Measurements from ENCODE around the gene S100A13. TPM values are rescaled to one million over a fixed set of nuclear protein-coding genes. Genes with fewer than 3 reads are reported as not detected.

The S100A13 gene
- total RNA-seq, 1 experiment from 2014 or later: 55.0 TPM

DNA sequence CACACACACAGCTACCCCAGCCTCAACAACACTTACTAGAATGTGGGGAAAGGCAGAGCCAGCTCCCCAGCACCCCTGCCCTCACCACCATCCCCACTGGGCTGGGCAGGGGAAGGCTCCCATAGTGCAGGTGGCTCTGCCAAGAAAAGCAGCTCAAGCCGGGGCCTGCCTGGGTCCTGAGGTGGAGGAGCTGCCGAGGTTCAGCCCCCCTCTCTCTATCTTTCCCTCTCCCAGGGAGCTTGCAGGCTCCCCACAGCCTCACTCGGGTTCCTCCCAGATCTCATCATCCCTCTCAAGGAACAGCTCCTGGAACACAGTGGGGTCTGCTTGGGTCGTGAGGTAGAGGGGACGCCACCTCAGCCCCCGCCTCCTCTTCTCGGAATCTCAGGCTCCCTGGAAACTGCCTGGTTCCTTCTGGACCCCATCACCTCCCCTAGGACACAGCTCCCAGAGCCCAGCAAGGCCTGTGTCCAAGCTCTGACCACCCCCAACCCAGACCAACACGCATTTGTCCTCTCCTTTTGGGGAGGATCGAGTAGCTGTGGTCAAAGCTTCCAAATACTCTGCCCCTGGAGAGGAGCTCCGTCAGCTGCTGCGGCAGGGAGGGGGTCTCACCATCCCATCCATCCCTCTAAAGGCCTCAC is 15.1 kb downstream of the S100A13 start:
- H4K20me1 ChIP-seq (ENCODE audit: control insufficient read depth, insufficient read depth, insufficient read length): no peaks in the 10 kb centered on the region
- H3K36me3 Mint-ChIP-seq (ENCODE audit: insufficient read depth in 1 of 3, low read depth in 3 of 3): no peaks in the 10 kb centered on the region
- H3K27me3 ChIP-seq (ENCODE audit: insufficient read depth, low read length): no peaks in the 10 kb centered on the region
- H3K18ac ChIP-seq (ENCODE audit: insufficient read length, low read depth, low read length): no peak overlapping the region
- H2BK120ac ChIP-seq (ENCODE audit: low read depth, low read length, poor library complexity, severe bottlenecking): no peak overlapping the region
- no peaks in the 10 kb centered on the region for H3K9me3 ChIP-seq (ENCODE audit: control insufficient read depth, low read depth, low read length)
- no peak overlapping the region for H2AFZ ChIP-seq (ENCODE audit: low read length)
- no peaks in the 10 kb centered on the region for H3K79me1 ChIP-seq (ENCODE audit: insufficient read depth, low read depth, low read length, poor library complexity, severe bottlenecking)
- H3K56ac ChIP-seq (ENCODE audit: insufficient read length, low read depth, low read length): no peak overlapping the region
- H2BK20ac ChIP-seq (ENCODE audit: low read depth, low read length, poor library complexity, severe bottlenecking): no peak overlapping the region
- H4K5ac ChIP-seq (ENCODE audit: insufficient read length, low read depth, low read length): no peak overlapping the region
- no peak overlapping the region for H2BK5ac ChIP-seq (ENCODE audit: insufficient read length, low read length)
- H3K4me1 ChIP-seq (ENCODE audit: insufficient read depth, low read length): peaks cover 9% of the 10 kb centered on the region; the same call in 1 of the 2 replicates
- peak overlapping the region; percentile 2 for H3K4me2 ChIP-seq (ENCODE audit: insufficient read depth, insufficient read length, low read length)
- peaks cover 3% of the 10 kb centered on the region for H3K23me2 ChIP-seq (ENCODE audit: insufficient read length, low read depth, low read length, poor library complexity, severe bottlenecking)
- peak overlapping the region in 1 of 3 experiments; percentile 93; a peak in 2 of 7 replicates for H3K27ac Mint-ChIP-seq
- no peak overlapping the region for H3K4ac ChIP-seq (ENCODE audit: low read depth, low read length)
- WGBS (ENCODE audit: extremely low coverage, insufficient read length, low lambda C conversion rate): no CpG with 5 or more reads among the region's 11 CpGs
- no peak for DNase-seq
- H2AK5ac ChIP-seq (ENCODE audit: insufficient read length, low read length): no peak overlapping the region
- no peaks in the 10 kb centered on the region for H3K9me3 Mint-ChIP-seq
- H3K79me2 ChIP-seq (ENCODE audit: insufficient read depth, low read length): no peaks in the 10 kb centered on the region
- H3K4me1 Mint-ChIP-seq: peaks cover 41 to 68% of the 10 kb centered on the region in 2 experiments
- H3K14ac ChIP-seq (ENCODE audit: insufficient read depth, low read length): no peak overlapping the region; the same call in 1 of the 2 replicates
- no peak overlapping the region for H2BK12ac ChIP-seq (ENCODE audit: insufficient read length, low read depth, low read length)
- H3K27ac ChIP-seq (ENCODE audit: insufficient read length, low read depth, low read length): no peak overlapping the region
- H3T11ph ChIP-seq (ENCODE audit: low read length): no peak overlapping the region
- H4K8ac ChIP-seq (replicated peaks; ENCODE audit: insufficient read length, low read depth, low read length): no peak overlapping the region
- peak overlapping the region in 1 of 2 experiments; percentile 78; a peak in 3 of 5 replicates for H3K4me3 Mint-ChIP-seq
- no peak overlapping the region for H4K91ac ChIP-seq (ENCODE audit: insufficient read length, low read depth, low read length)
- no peak overlapping the region for H3K23ac ChIP-seq (ENCODE audit: insufficient read length, low read depth, low read length)
- no peak overlapping the region for H3K9ac ChIP-seq (ENCODE audit: extremely low read depth, insufficient read length, low read length)
- H3K27me3 Mint-ChIP-seq (ENCODE audit: low read depth): peaks cover 2% of the 10 kb centered on the region; the same call in 1 of the 2 replicates
- no peak for TF ChIP-seq CTCF (conservative IDR thresholded peaks at IDR 0.05)
- H2BK15ac ChIP-seq (ENCODE audit: low read depth, low read length): no peak overlapping the region

Data from H9 (cell line).